Measurements from ENCODE around the gene CHMP6.

CHMP6 gene

DNA sequence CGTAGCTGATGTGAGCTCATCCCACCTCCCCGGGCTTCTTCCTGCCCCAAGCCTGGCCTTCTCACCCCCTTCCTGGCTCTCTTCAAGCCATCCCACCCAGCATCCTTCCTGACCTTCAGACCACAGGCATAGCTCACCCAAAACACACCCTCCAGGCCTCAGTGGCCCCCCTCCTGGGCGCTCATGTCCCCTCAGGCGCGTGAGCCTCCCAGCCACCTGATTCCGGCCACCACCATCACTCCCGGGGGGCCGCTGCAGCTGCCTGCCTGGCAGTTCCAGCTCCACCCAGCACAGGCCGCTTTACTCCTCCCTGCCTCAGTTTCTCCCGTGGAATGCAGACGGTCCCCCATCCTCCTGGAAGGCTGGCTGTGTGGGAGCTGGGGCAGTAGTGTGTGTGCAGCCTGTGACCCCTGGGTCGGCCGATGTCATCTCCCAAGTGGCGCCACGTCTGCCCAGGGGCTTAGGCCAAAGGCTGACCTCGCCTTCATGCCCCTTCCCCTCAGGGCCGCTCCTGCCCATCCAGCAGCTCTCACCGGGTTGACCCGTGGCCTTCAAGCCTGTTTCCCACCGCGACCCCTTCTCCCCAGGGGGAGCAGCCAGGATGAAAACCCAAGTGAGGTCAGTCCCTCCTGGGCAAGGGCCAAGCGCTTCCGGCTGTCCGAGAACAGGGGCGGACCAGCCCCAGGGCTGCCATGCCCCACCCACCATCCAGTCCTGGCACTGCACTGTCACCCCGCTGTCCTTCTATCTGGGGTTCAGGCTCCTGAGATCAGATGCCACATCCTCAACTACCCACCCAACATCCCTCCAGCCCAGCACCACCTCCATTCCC is 11.9 kb upstream of the CHMP6 start:
- no peak overlapping the region for H3K9ac ChIP-seq (ENCODE audit: low read depth, low read length, poor library complexity, severe bottlenecking)
- no peaks in the 10 kb centered on the region for H3K36me3 ChIP-seq (ENCODE audit: insufficient read depth, low read length)
- H4K20me1 ChIP-seq (ENCODE audit: insufficient read depth, low read length, poor library complexity, severe bottlenecking): no peaks in the 10 kb centered on the region
- no peaks in the 10 kb centered on the region for H3K9me3 ChIP-seq (ENCODE audit: insufficient read depth, low read depth, low read length)
- no peaks in the 10 kb centered on the region for H3K79me2 ChIP-seq (ENCODE audit: insufficient read depth, low read length)
- no peak overlapping the region for H3K4me2 ChIP-seq (ENCODE audit: low read depth, low read length, poor library complexity, severe bottlenecking)
- H3K27me3 ChIP-seq (ENCODE audit: insufficient read depth, low read length, poor library complexity, severe bottlenecking): no peaks in the 10 kb centered on the region
- H3K4me1 ChIP-seq (ENCODE audit: insufficient read depth, low read length, poor library complexity, severe bottlenecking): no peaks in the 10 kb centered on the region
- no peak overlapping the region for H2AFZ ChIP-seq (ENCODE audit: low read length)
- H3K4me3 ChIP-seq (ENCODE audit: low read length, poor library complexity, severe bottlenecking): no peak overlapping the region
- no peaks in the 10 kb centered on the region for H3K9me2 ChIP-seq (replicated peaks; ENCODE audit: low read depth, low read length)
- no peak for TF ChIP-seq CTCF (conservative IDR thresholded peaks at IDR 0.05; ENCODE audit: low read length)
- TF ChIP-seq EZH2phosphoT487 (IDR thresholded peaks at IDR 0.05; ENCODE audit: borderline replicate concordance): no peak
- H3F3A ChIP-seq (ENCODE audit: low read depth): no peaks in the 10 kb centered on the region

DNA sequence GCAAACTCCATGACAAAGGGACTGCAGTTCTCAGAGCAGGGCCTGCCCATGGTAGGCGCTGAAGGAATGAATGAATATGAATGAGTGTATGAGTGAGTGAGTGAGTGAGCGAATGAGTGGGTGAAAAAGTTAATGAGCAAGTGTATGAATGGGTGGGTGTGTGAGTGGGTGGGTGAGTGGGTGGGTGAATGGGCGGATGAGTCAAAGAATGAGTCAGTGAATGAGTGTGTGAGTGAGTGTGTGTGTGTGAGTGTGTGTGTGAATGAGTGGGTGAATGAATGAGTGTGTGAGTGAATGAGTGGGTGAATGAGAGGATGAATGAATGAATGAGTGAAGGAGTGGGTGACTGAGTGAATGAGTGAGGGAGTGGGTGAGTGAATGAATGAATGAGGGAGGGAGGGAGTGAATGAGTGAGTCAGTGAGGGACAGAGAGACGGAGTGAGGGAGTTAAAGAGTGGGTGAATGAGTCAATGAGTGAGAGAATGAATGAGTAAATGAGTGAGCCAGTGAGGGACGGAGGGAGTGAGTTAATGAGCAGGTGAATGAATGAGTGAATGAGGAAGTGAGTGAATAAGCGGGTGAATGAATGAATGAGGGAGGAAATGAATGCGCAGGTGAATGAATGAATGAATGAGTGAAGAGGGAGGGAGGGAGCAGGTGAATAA is 11.1 kb upstream of the CHMP6 start:
- H2AFZ ChIP-seq (ENCODE audit: low read length): no peak overlapping the region
- no peaks in the 10 kb centered on the region for H3K79me2 ChIP-seq (ENCODE audit: insufficient read depth, low read length)
- TF ChIP-seq EZH2phosphoT487 (IDR thresholded peaks at IDR 0.05; ENCODE audit: borderline replicate concordance) (no peak), CTCF (conservative IDR thresholded peaks at IDR 0.05; ENCODE audit: low read length) (no peak)
- H3K4me1 ChIP-seq (ENCODE audit: insufficient read depth, low read length, poor library complexity, severe bottlenecking): no peaks in the 10 kb centered on the region
- no peaks in the 10 kb centered on the region for H3K9me2 ChIP-seq (replicated peaks; ENCODE audit: low read depth, low read length)
- H4K20me1 ChIP-seq (ENCODE audit: insufficient read depth, low read length, poor library complexity, severe bottlenecking): no peaks in the 10 kb centered on the region
- no peaks in the 10 kb centered on the region for H3K36me3 ChIP-seq (ENCODE audit: insufficient read depth, low read length)
- H3K9ac ChIP-seq (ENCODE audit: low read depth, low read length, poor library complexity, severe bottlenecking): no peak overlapping the region
- no peaks in the 10 kb centered on the region for H3F3A ChIP-seq (ENCODE audit: low read depth)
- peak overlapping the region; percentile 44 for H3K4me2 ChIP-seq (ENCODE audit: low read depth, low read length, poor library complexity, severe bottlenecking)
- H3K9me3 ChIP-seq (ENCODE audit: insufficient read depth, low read depth, low read length): no peaks in the 10 kb centered on the region
- no peaks in the 10 kb centered on the region for H3K27me3 ChIP-seq (ENCODE audit: insufficient read depth, low read length, poor library complexity, severe bottlenecking)
- no peak overlapping the region for H3K4me3 ChIP-seq (ENCODE audit: low read length, poor library complexity, severe bottlenecking)

GRCh38 chr17:80981062-80981902 is 10.4 kb upstream of the CHMP6 start:
- Histone ChIP-seq H3K4me1 (ENCODE audit: insufficient read depth, low read length, poor library complexity, severe bottlenecking) (no peaks in the 10 kb centered on the region), H3K4me2 (ENCODE audit: low read depth, low read length, poor library complexity, severe bottlenecking) (peak overlapping the region; percentile 44), H2AFZ (ENCODE audit: low read length) (no peak overlapping the region), H3K4me3 (ENCODE audit: low read length, poor library complexity, severe bottlenecking) (no peak overlapping the region), H3K27me3 (ENCODE audit: insufficient read depth, low read length, poor library complexity, severe bottlenecking) (no peaks in the 10 kb centered on the region), H3K36me3 (ENCODE audit: insufficient read depth, low read length) (no peaks in the 10 kb centered on the region), H3F3A (ENCODE audit: low read depth) (no peaks in the 10 kb centered on the region), H4K20me1 (ENCODE audit: insufficient read depth, low read length, poor library complexity, severe bottlenecking) (no peaks in the 10 kb centered on the region), H3K9me3 (ENCODE audit: insufficient read depth, low read depth, low read length) (no peaks in the 10 kb centered on the region), H3K9ac (ENCODE audit: low read depth, low read length, poor library complexity, severe bottlenecking) (no peak overlapping the region), H3K9me2 (replicated peaks; ENCODE audit: low read depth, low read length) (no peaks in the 10 kb centered on the region), H3K79me2 (ENCODE audit: insufficient read depth, low read length) (no peaks in the 10 kb centered on the region)
- TF ChIP-seq CTCF (conservative IDR thresholded peaks at IDR 0.05; ENCODE audit: low read length): peak; percentile 71
- no peak for TF ChIP-seq EZH2phosphoT487 (IDR thresholded peaks at IDR 0.05; ENCODE audit: borderline replicate concordance)
